ENCODE measurements around the gene INTS13. TPM values are rescaled to one million over a fixed set of nuclear protein-coding genes. Genes with fewer than 3 reads are reported as not detected.
"Not testable (repeated sequence)": the region's sequence is repeated elsewhere in the genome, so short reads cannot be mapped to it uniquely, and the experiment has no call there.

The INTS13 gene
- total RNA-seq, 4 donors from 2014 or later, result 15.7 to 30.5 (median 18.4) TPM

- no peak overlapping the region for H3K4me3 ChIP-seq (replicated peaks in 1 of 3)
- no peaks in the 10 kb centered on the region for H3K27me3 ChIP-seq
- no peak for DNase-seq
- H3K36me3 ChIP-seq, result peaks cover 5 to 8% of the 10 kb centered on the region in 2 donors
- no peaks in the 10 kb centered on the region for H3K9me3 ChIP-seq
- intact Hi-C loops (cut with DNase I), result no loop called here
- WGBS, 2 donors, result 87 to 94% methylated on average over 2 of the region's 2 CpGs
- TF ChIP-seq POLR2A (IDR thresholded peaks at IDR 0.05) (no peak), CTCF (IDR thresholded peaks at IDR 0.05) (no peak)
- H3K4me1 ChIP-seq, result no peaks in the 10 kb centered on the region
- no peak overlapping the region for H3K27ac ChIP-seq
Measured at GRCh38 chr12:26919216-26919555, 18.6 kb downstream of the INTS13 start.

GRCh38 chr12:26918321-26919215 is 19.2 kb downstream of the INTS13 start:
- Histone ChIP-seq H3K27me3 (no peaks in the 10 kb centered on the region), H3K9me3 (no peaks in the 10 kb centered on the region), H3K36me3 (peaks cover 5% of the 10 kb centered on the region in 2 donors), H3K27ac (no peak overlapping the region), H3K4me3 (replicated peaks in 1 of 3) (no peak overlapping the region), H3K4me1 (no peaks in the 10 kb centered on the region)
- 90% methylated on average over 5 of the region's 5 CpGs for WGBS, 2 donors
- intact Hi-C loops (cut with DNase I), result no loop called here
- DNase-seq, result no peak
- TF ChIP-seq POLR2A (IDR thresholded peaks at IDR 0.05) (no peak), CTCF (IDR thresholded peaks at IDR 0.05) (no peak)

GRCh38 chr12:26906704-26907103 is 31.1 kb downstream of the INTS13 start:
- 64 to 72% methylated on average over 1 of the region's 1 CpG for WGBS, 2 donors
- Histone ChIP-seq H3K36me3 (peaks cover 12 to 13% of the 10 kb centered on the region in 2 donors), H3K27me3 (no peaks in the 10 kb centered on the region), H3K27ac (no peak overlapping the region), H3K9me3 (no peaks in the 10 kb centered on the region), H3K4me3 (replicated peaks in 1 of 3) (no peak overlapping the region), H3K4me1 (no peaks in the 10 kb centered on the region)
- intact Hi-C loops (cut with DNase I), result no loop called here
- TF ChIP-seq POLR2A (IDR thresholded peaks at IDR 0.05) (no peak), CTCF (IDR thresholded peaks at IDR 0.05) (no peak)
- DNase-seq, result no peak

GRCh38 chr12:26906024-26906423 is 31.8 kb downstream of the INTS13 start:
- intact Hi-C loops (cut with DNase I), result no loop called here
- TF ChIP-seq CTCF (IDR thresholded peaks at IDR 0.05), result no peak
- TF ChIP-seq POLR2A (IDR thresholded peaks at IDR 0.05), result no peak
- 69 to 75% methylated on average over 1 of the region's 1 CpG for WGBS, 2 donors

GRCh38 chr12:26903396-26903795 is 34.4 kb downstream of the INTS13 start:
- intact Hi-C loops (cut with DNase I); H3K27me3 ChIP-seq; H3K4me1 ChIP-seq; H3K36me3 ChIP-seq; H3K9me3 ChIP-seq; H3K4me3 ChIP-seq (replicated peaks in 1 of 3); DNase-seq; H3K27ac ChIP-seq: not testable (repeated sequence)
- WGBS, 2 donors, result 62 to 64% methylated on average over 3 of the region's 3 CpGs

More at GRCh38 chr12:26906024-26906423, 31.8 kb downstream of the INTS13 start:
- Histone ChIP-seq H3K4me3 (replicated peaks in 1 of 3) (no peak overlapping the region), H3K9me3 (no peaks in the 10 kb centered on the region), H3K4me1 (no peaks in the 10 kb centered on the region), H3K36me3 (peaks cover 8 to 11% of the 10 kb centered on the region in 2 donors), H3K27me3 (no peaks in the 10 kb centered on the region), H3K27ac (no peak overlapping the region)
- DNase-seq, result no peak
